Measurements from ENCODE around the gene PLA2G12B.

PLA2G12B gene

DNA sequence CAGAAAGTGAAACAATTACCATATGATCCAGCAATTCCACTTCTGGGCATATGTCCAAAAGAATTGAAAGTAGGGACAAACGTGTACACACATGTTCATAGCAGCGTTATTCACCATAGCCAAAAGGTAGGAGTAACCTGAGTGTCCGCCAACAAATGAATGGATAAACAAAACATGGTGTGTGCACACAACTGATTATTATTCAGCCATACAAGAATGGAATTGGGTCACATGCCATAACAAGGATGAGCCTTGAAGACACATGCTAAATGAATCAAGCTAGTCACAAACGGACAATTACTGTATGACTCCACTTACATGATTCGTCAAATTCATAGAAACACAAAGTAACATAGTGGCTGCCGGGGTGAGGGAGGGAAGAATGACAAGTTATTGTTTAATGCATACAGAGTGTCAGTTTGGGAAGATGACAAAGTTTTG is 65.2 kb downstream of the PLA2G12B start:
- peak; percentile 19 for DNase-seq

DNA sequence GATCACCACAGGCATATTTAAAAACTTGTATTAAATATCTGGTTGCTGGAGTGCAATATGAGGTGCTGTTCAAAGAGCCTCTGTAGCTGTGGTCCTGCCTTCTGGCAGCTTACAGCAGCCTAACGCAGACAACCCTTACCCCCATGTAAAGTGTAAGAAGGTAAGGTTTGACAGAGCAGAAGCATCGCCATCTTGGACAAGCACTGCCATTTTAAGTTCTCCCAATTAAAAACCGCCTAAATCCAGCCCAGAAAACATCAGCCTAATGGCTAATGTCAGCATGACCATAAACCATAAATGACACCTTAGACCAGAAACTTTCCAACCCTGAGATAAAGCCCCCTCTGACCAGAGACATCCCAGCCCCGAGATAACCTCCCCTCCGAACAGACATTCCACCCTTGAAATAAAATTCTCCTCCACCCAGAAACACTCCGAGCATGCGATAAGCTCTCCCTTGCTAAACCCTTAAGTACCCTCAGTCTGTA is 66.4 kb downstream of the PLA2G12B start:
- no peak for DNase-seq

DNA sequence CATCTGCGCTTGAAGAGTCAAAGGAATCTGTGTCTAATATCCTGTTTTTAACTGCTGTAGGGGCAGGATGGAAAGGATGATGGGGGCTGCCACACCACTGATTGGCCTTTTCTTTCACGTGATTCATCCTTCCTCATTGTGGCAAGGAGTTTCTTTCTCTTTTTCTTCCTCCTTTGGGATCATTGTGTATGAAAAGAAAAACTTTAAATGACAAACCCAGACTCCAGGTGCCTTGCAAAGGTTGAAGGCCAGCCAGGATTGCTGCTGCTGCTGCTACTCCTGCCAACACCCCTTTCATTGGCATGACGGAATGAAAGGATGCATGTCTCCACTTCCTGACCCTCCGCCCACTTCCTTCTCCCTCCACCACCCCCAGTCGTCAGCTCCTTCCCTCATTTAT is 67.6 kb downstream of the PLA2G12B start:
- peak; percentile 21 for DNase-seq

DNA sequence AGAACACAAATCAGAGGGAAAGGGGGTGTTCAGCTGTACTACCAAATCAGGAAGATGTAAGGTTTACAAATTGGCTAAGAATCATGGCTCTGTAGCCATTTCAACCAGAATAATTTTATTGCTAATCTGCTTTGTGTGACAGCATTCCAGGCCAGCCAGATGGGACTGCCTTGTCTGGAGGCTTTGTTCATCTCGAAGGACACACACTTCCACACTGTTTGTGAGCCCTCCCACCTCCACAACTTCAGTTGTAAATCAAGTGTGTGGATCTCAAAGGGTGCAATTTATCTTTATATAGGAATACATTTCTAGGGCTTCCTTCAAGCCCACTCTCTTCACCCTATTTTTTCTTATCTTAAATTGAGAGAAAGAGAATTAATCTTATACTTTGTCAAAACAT is 68.0 kb downstream of the PLA2G12B start:
- no peak for DNase-seq

DNA sequence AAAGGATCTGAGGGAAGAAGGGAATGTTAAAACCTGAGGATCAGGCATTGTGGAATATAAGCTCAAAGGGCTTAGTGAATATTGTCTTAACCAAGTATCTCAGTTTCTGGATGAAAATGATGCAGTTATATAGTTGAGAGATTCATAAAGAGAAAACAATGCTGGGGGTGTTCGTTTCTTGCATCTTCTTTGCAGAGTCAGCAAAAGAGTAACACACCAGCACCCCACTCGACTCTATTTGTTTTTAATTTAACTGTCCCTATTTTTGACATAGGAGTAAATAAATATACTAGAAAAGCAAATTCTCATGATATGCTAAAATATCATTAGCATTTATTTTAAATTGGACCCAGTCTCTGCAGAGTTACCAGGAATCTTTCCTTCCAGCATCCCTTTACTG is 68.7 kb downstream of the PLA2G12B start:
- no peak for DNase-seq

All from fibroblast of skin of back (primary cell).